GM19324 (cell line): ENCODE measurements around the gene NHLRC2.
"Not testable (repeated sequence)": the region's sequence is repeated elsewhere in the genome, so short reads cannot be mapped to it uniquely, and the experiment has no call there.

Experiments used
- ATAC-seq: cut with Tn5 transposase; IDR thresholded peaks from one replicate; pipeline ENCODE4 v1.9.1; 2021; ENCODE audit warnings: mild to moderate bottlenecking, moderate library complexity; ENCODE audit not compliant: unreplicated experiment, low FRiP score

NHLRC2 gene

GRCh38 chr10:113932854-113933253 is 78.4 kb downstream of the NHLRC2 start:
- ATAC-seq, result no peak

- ATAC-seq, result no peak
Observed at GRCh38 chr10:113933894-113934532, 79.6 kb downstream of the NHLRC2 start.

GRCh38 chr10:113937258-113937657 is 82.8 kb downstream of the NHLRC2 start:
- ATAC-seq, result no peak

GRCh38 chr10:113937756-113938155 is 83.3 kb downstream of the NHLRC2 start:
- no peak for ATAC-seq

GRCh38 chr10:113939212-113939860 is 84.9 kb downstream of the NHLRC2 start:
- no peak for ATAC-seq

GRCh38 chr10:113941140-113941539 is 86.7 kb downstream of the NHLRC2 start:
- ATAC-seq, result no peak

GRCh38 chr10:113943196-113943595 is 88.7 kb downstream of the NHLRC2 start:
- not testable (repeated sequence) for ATAC-seq

- ATAC-seq, result no peak
Observed at GRCh38 chr10:113945075-113945686, 90.7 kb downstream of the NHLRC2 start.

GRCh38 chr10:113945687-113946085 is 91.2 kb downstream of the NHLRC2 start:
- no peak for ATAC-seq

GRCh38 chr10:113947184-113948041 is 93.0 kb downstream of the NHLRC2 start:
- ATAC-seq, result no peak

- ATAC-seq, result no peak
Observed at GRCh38 chr10:113948048-113948447, 93.6 kb downstream of the NHLRC2 start.

- ATAC-seq, result no peak
Observed at GRCh38 chr10:113950268-113950667, 95.8 kb downstream of the NHLRC2 start.

- ATAC-seq, result no peak
Observed at GRCh38 chr10:113953505-113954272, 99.2 kb downstream of the NHLRC2 start.

GRCh38 chr10:113954409-113954808 is 99.9 kb downstream of the NHLRC2 start:
- no peak for ATAC-seq

GRCh38 chr10:113957013-113957412 is 102.6 kb downstream of the NHLRC2 start:
- ATAC-seq, result no peak

- no peak for ATAC-seq
Observed at GRCh38 chr10:113958631-113959382, 104.3 kb downstream of the NHLRC2 start.

GRCh38 chr10:113959383-113959760 is 104.9 kb downstream of the NHLRC2 start:
- no peak for ATAC-seq

- no peak for ATAC-seq
Observed at GRCh38 chr10:113960617-113961181, 106.2 kb downstream of the NHLRC2 start.
